ENCODE data around the gene FAM229A. TPM values are rescaled to one million over a fixed set of nuclear protein-coding genes. Genes with fewer than 3 reads are reported as not detected.

FAM229A gene
- polyA plus RNA-seq, 3 donors = 19.9 TPM; not detected in 2

DNA sequence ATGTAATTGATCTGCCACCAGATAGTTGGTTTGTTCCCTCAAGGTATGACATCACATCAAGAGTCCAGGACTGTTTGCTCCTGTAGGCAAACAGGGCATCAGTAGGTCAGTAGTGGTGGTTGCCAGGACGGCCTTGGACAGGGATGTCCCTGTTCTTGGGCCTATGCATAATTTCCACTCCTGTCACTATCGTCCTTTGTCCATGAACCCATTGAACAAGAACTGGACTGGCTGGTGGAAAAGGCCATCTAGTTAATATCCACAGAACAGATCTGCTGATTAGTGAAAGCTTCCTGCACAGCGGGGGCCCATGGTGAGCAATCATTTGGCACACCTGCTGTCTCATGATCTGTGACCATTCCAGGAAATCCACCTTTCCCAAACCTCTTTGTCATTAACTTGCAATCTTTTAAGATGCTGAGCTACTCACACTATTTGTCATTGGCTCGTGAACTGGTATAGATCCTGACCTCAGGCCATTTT is 44.4 kb upstream of the FAM229A start:
- no peak overlapping the region for H3K27ac Mint-ChIP-seq
- H3K4me1 Mint-ChIP-seq = no peaks in the 10 kb centered on the region
- no peaks in the 10 kb centered on the region for H3K9me3 Mint-ChIP-seq
- no peaks in the 10 kb centered on the region for H3K4me1 ChIP-seq (ENCODE audit: control insufficient read depth in 1 of 2, insufficient read depth in 2 of 2, low read length in 2 of 2)
- no peak overlapping the region for H3K9ac ChIP-seq (ENCODE audit: insufficient read depth, low read length, poor library complexity, severe bottlenecking)
- H3K9me3 ChIP-seq (replicated peaks in 1 of 2; ENCODE audit: control insufficient read depth in 1 of 2, insufficient read depth in 1 of 2, low read length in 2 of 2) = no peaks in the 10 kb centered on the region
- H3K36me3 Mint-ChIP-seq = no peaks in the 10 kb centered on the region
- WGBS (ENCODE audit: insufficient coverage) = 97% methylated on average over 2 of the region's 4 CpGs
- TF ChIP-seq, protein P1, sequence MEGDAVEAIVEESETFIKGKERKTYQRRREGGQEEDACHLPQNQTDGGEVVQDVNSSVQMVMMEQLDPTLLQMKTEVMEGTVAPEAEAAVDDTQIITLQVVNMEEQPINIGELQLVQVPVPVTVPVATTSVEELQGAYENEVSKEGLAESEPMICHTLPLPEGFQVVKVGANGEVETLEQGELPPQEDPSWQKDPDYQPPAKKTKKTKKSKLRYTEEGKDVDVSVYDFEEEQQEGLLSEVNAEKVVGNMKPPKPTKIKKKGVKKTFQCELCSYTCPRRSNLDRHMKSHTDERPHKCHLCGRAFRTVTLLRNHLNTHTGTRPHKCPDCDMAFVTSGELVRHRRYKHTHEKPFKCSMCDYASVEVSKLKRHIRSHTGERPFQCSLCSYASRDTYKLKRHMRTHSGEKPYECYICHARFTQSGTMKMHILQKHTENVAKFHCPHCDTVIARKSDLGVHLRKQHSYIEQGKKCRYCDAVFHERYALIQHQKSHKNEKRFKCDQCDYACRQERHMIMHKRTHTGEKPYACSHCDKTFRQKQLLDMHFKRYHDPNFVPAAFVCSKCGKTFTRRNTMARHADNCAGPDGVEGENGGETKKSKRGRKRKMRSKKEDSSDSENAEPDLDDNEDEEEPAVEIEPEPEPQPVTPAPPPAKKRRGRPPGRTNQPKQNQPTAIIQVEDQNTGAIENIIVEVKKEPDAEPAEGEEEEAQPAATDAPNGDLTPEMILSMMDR (IDR thresholded peaks at IDR 0.05) = no peak
- intact Hi-C loops (cut with micrococcal nuclease) = no loop called here
- no peak overlapping the region for H3K4me3 Mint-ChIP-seq
- peaks cover 2 to 5% (median 2%) of the 10 kb centered on the region in 3 donors for H3K27me3 Mint-ChIP-seq (ENCODE audit: low read depth in 3 of 3)
- no peaks in the 10 kb centered on the region for H4K20me1 ChIP-seq (ENCODE audit: insufficient read depth, low read length)
- H3K36me3 ChIP-seq (replicated peaks in 1 of 2; ENCODE audit: control insufficient read depth in 1 of 2, insufficient read depth in 2 of 2, low read length in 2 of 2) = no peaks in the 10 kb centered on the region
- H3K4me2 ChIP-seq (replicated peaks; ENCODE audit: extremely low read depth, low read length, poor library complexity, severe bottlenecking) = no peak overlapping the region
- no peak overlapping the region for H2AFZ ChIP-seq (ENCODE audit: insufficient read depth, low read depth, low read length, poor library complexity, severe bottlenecking)
- H3K4me3 ChIP-seq (replicated peaks in 1 of 3; ENCODE audit: low read depth in 2 of 3, low read length in 3 of 3) = no peak overlapping the region
- H3K27ac ChIP-seq (ENCODE audit: low read depth in 1 of 2, low read length in 2 of 2) = no peak overlapping the region
- no peak for DNase-seq
- H3K79me2 ChIP-seq (ENCODE audit: insufficient read depth, low read length) = no peaks in the 10 kb centered on the region
- H3K27me3 ChIP-seq (ENCODE audit: control insufficient read depth in 2 of 2, insufficient read depth in 2 of 2, low read length in 2 of 2) = peaks cover 4 to 6% of the 10 kb centered on the region in 2 donors

DNA sequence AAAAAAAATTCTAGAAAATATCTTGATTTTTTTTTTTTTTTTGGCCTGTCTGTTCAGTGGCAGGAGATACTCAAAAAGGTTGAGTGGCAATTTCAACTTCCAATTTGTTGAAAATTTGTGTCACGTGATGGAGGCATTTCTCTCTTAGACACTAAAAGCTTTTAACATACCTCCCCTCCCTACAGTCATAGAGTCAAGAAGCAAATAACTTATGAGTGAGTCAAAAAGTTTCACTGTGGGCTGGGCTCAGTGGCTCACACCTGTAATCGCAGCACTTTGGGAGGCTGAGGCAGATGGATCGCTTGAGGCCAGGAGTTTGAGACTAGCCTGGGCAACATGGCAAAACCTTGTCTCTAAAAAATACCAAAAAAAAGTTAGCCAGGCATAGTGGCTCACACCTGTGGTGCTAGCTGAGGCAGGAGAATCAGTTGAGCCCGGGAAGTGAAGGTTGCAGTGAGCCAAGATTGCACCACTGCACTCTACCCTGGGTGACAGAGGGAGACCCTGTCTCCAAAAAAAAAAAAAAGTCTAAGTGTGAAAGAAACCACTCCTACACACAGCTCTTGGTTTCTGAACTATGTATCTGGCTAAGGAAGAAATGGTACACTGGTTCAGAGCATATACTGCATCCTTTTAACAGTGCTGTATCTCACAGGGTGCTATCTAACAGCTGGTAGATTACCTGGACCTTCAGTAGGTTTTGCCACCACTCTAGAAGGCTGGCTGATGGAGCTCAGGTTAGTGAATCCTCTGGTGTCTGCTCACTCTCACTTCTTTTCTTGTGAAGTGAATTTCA is 43.6 kb upstream of the FAM229A start:
- Histone ChIP-seq H3K9me3 (replicated peaks in 1 of 2; ENCODE audit: control insufficient read depth in 1 of 2, insufficient read depth in 1 of 2, low read length in 2 of 2) (no peaks in the 10 kb centered on the region), H3K4me2 (replicated peaks; ENCODE audit: extremely low read depth, low read length, poor library complexity, severe bottlenecking) (no peak overlapping the region), H3K27me3 (ENCODE audit: control insufficient read depth in 2 of 2, insufficient read depth in 2 of 2, low read length in 2 of 2) (no peaks in the 10 kb centered on the region), H3K27ac (ENCODE audit: low read depth in 1 of 2, low read length in 2 of 2) (no peak overlapping the region), H3K36me3 (replicated peaks in 1 of 2; ENCODE audit: control insufficient read depth in 1 of 2, insufficient read depth in 2 of 2, low read length in 2 of 2) (no peaks in the 10 kb centered on the region), H4K20me1 (ENCODE audit: insufficient read depth, low read length) (no peaks in the 10 kb centered on the region), H3K4me3 (replicated peaks in 1 of 3; ENCODE audit: low read depth in 2 of 3, low read length in 3 of 3) (no peak overlapping the region), H3K4me1 (ENCODE audit: control insufficient read depth in 1 of 2, insufficient read depth in 2 of 2, low read length in 2 of 2) (peaks cover 0 to 2% of the 10 kb centered on the region in 2 donors), H3K79me2 (ENCODE audit: insufficient read depth, low read length) (no peaks in the 10 kb centered on the region), H2AFZ (ENCODE audit: insufficient read depth, low read depth, low read length, poor library complexity, severe bottlenecking) (no peak overlapping the region), H3K9ac (ENCODE audit: insufficient read depth, low read length, poor library complexity, severe bottlenecking) (no peak overlapping the region)
- intact Hi-C loops (cut with micrococcal nuclease) = no loop called here
- WGBS (ENCODE audit: insufficient coverage) = 83% methylated on average over 1 of the region's 4 CpGs
- H3K9me3 Mint-ChIP-seq = no peaks in the 10 kb centered on the region
- peaks cover 2 to 5% (median 2%) of the 10 kb centered on the region in 3 donors for H3K27me3 Mint-ChIP-seq (ENCODE audit: low read depth in 3 of 3)
- peaks cover 2% of the 10 kb centered on the region for H3K4me1 Mint-ChIP-seq
- DNase-seq = no peak
- TF ChIP-seq, protein P1 (IDR thresholded peaks at IDR 0.05) = no peak
- H3K36me3 Mint-ChIP-seq = no peaks in the 10 kb centered on the region
- H3K4me3 Mint-ChIP-seq = no peak overlapping the region
- H3K27ac Mint-ChIP-seq = no peak overlapping the region

Data from CD14-positive monocyte (primary cell).